ENCODE results near the gene ANKRD65. TPM values are rescaled to one million over a fixed set of nuclear protein-coding genes. Genes with fewer than 3 reads are reported as not detected.
A peak's percentile ranks its signal among the peaks of the same experiment; 100 is the strongest.

The ANKRD65 gene
- total and polyA plus RNA-seq, 11 donors, result 0.58 to 4.0 (median 1.3) TPM

GRCh38 chr1:1436630-1437032 lies 15.6 kb upstream of the ANKRD65 start:
- Histone ChIP-seq H3K27me3 (peaks cover 0 to 35% (median 0%) of the 10 kb centered on the region in 9 donors), H3K4me1 (peaks cover 17 to 70% (median 57%) of the 10 kb centered on the region in 12 donors), H3K4me3 (peak overlapping the region in 11 of 12 donors; percentile 52 to 69 (median 62)), H3K9me3 (no peaks in the 10 kb centered on the region), H3K36me3 (no peaks in the 10 kb centered on the region), H3K27ac (peak overlapping the region in 2 of 12 donors; percentile 69 to 96)
- 60 to 92% (median 85%) methylated on average over 1 to 7 of the region's 7 CpGs for WGBS, 4 donors
- DNase-seq (no peak), ATAC-seq (no peak)
- intact Hi-C loops (cut with DNase I), result loop anchor here in 1 of 10 donors (2.0 kb wide), 1 partner anchor 34 kb away; no protein-coding TSS in a partner anchor
- TF ChIP-seq CTCF (IDR thresholded peaks at IDR 0.05) (no peak), POLR2A (IDR thresholded peaks at IDR 0.05) (no peak)

DNA sequence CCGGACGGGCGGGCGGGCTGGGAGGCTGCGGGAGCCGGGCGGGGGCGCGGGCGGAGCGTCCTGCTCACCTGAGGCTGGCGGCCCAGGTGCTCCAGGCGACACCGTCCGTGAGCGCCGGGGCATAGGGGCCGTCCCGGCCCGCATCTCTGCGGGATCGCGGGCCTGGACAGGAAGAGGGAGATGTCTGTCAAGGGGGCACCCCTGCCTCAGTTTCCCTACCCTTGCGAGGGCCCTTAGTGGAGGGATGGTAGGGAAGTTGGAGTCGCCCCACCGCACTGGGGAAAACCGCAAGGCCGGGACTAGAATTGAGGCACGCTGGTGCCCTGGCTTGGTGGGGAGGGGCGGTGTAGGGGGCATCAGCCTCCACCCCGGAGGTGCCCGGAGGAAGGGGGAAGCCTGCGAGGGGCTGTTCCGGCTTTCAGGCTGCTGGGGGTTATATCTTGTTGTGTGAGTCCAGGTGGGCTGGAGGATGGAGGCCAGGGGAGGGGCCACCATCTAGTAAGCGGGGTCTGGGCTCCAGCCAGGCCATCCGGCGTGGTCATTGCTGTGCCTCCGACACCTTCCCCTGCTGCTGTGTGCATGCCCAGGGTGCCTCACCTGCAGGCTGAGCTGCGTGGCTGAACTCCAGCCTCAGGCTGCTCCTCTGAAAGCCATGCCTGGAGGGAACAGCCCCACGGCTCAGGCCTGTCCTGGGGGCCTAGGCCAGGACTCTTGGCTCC lies 15.0 kb upstream of the ANKRD65 start:
- Histone ChIP-seq H3K4me3 (peak overlapping the region; percentile 28 to 69 (median 62)), H3K4me1 (peaks cover 17 to 72% (median 60%) of the 10 kb centered on the region in 12 donors), H3K9me3 (no peaks in the 10 kb centered on the region), H3K27me3 (peaks cover 0 to 35% (median 0%) of the 10 kb centered on the region in 9 donors), H3K36me3 (no peaks in the 10 kb centered on the region), H3K27ac (peak overlapping the region in 11 of 12 donors; percentile 37 to 99 (median 90))
- ATAC-seq (no peak), DNase-seq (peak in 3 of 5 donors; percentile 25 to 62 (median 29))
- WGBS, 4 donors, result 16 to 31% (median 20%) methylated on average over 14 to 40 of the region's 40 CpGs
- intact Hi-C loops (cut with DNase I), result loop anchor here in 1 of 10 donors (2.0 kb wide), 1 partner anchor 33 kb away; no protein-coding TSS in a partner anchor
- TF ChIP-seq POLR2A (IDR thresholded peaks at IDR 0.05), result no peak
- TF ChIP-seq CTCF (IDR thresholded peaks at IDR 0.05), result no peak

- Histone ChIP-seq H3K27me3 (peaks cover 0 to 35% (median 0%) of the 10 kb centered on the region in 9 donors), H3K4me1 (peaks cover 17 to 72% (median 61%) of the 10 kb centered on the region in 12 donors), H3K4me3 (peak within 1 kb of the TSS; percentile 28 to 69 (median 62)), H3K9me3 (no peaks in the 10 kb centered on the region), H3K27ac (peak within 1 kb of the TSS; percentile 73 to 99 (median 91)), H3K36me3 (no peaks in the 10 kb centered on the region)
- intact Hi-C loops (cut with DNase I), result no loop called here
- DNase-seq (peak; percentile 77 to 83 (median 77)), ATAC-seq (peak in 3 of 4 donors; percentile 27 to 60 (median 56))
- TF ChIP-seq POLR2A (IDR thresholded peaks at IDR 0.05), result peak in 1 of 2 donors; percentile 63
- no peak for TF ChIP-seq CTCF (IDR thresholded peaks at IDR 0.05)
- 7 to 23% (median 11%) methylated on average over 23 to 89 of the region's 89 CpGs for WGBS, 4 donors
Measured at GRCh38 chr1:1435106-1435903, 14.2 kb upstream of the ANKRD65 start, which contains the start of gene VWA1. Gene VWA1, plus strand, starts transcription at chr1:1435690. Its CDS starts 59 bp downstream, at chr1:1435749.

GRCh38 chr1:1434824-1435105 lies 13.7 kb upstream of the ANKRD65 start:
- H3K4me1 ChIP-seq, result peaks cover 17 to 78% (median 66%) of the 10 kb centered on the region in 12 donors
- TF ChIP-seq CTCF (IDR thresholded peaks at IDR 0.05), result no peak
- intact Hi-C loops (cut with DNase I), result no loop called here
- peaks cover 0 to 35% (median 0%) of the 10 kb centered on the region in 9 donors for H3K27me3 ChIP-seq
- peak overlapping the region in 9 of 12 donors; percentile 39 to 69 (median 62) for H3K4me3 ChIP-seq
- no peak for DNase-seq
- WGBS, 4 donors, result 48 to 93% (median 72%) methylated on average over 2 to 4 of the region's 4 CpGs
- ATAC-seq, result no peak
- H3K9me3 ChIP-seq, result no peaks in the 10 kb centered on the region
- peak overlapping the region; percentile 73 to 99 (median 91) for H3K27ac ChIP-seq
- H3K36me3 ChIP-seq, result no peaks in the 10 kb centered on the region
